Middle frontal gyrus (tissue), 1 donor: ENCODE measurements around the gene MICALL2.

Source experiments
- DNase-seq: peaks from one replicate; pipeline ENCODE4 v3.0.0-alpha.2; 2015; ENCODE audit warnings: low spot score; ENCODE audit errors: extremely low spot score

MICALL2 gene

DNA sequence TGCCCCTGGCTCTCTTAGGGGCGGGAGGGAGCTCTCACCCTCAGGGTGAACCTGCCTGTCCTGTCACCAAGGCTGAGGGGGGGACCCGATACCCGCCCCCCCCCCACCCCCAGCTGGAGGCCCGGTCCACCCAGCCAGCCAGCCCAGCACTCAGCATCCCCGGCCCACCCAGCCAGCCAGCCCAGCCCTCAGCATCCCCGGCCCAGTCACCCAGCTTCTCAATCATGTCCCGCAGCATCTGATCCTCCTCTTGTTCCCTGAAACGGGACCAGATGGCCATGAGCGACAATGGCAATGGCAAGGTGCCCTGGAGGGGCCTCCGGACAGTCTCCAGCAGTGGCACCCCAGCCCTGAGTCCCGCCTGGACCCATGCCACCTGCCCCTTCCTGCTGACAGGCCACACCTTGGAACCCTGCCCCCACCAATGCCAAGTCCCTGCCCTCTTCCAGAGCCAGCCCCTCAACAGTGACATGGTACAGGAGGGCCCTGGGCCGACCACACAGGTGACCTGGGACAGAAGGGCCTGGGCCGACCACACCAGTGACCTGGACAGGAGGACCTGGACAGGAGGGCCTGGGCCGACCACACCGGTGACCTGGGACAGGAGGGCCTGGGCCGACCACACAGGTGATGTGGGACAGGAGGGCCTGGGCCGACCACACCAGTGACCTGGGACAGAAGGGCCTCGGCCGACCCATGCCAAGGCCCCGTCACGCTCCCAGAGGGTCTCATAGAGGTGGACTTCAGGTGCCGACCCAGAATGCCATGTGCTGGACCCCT, 24.2 kb downstream of the MICALL2 start:
- DNase-seq: no peak

DNA sequence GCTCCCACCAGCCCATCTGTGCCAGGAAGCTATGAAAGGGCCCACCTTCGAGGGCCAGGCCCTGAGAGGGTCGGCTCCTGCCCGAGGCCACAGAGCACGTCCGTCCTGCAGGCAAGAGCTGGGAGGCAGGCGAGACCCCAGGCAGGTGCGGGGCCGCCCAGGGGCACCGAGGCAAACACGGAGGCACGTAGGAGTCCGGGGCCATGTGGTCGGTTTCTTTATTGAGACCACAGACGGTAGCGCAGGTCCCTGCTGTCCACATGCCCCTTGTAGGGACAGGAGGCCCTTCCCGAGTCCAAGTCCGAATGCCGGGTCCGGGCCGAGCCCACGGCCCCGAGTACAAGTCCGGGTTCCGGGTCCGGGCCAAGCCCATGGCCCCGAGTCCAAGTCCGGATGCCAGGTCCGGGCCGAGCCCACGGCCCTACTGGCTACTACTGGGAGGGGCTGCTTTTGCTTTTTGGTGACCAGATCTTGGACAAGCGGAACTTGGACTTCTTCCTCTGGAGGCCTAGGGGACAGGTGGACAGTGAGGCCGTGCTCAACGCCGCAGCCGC, 25.0 kb downstream of the MICALL2 start:
- DNase-seq: no peak

DNA sequence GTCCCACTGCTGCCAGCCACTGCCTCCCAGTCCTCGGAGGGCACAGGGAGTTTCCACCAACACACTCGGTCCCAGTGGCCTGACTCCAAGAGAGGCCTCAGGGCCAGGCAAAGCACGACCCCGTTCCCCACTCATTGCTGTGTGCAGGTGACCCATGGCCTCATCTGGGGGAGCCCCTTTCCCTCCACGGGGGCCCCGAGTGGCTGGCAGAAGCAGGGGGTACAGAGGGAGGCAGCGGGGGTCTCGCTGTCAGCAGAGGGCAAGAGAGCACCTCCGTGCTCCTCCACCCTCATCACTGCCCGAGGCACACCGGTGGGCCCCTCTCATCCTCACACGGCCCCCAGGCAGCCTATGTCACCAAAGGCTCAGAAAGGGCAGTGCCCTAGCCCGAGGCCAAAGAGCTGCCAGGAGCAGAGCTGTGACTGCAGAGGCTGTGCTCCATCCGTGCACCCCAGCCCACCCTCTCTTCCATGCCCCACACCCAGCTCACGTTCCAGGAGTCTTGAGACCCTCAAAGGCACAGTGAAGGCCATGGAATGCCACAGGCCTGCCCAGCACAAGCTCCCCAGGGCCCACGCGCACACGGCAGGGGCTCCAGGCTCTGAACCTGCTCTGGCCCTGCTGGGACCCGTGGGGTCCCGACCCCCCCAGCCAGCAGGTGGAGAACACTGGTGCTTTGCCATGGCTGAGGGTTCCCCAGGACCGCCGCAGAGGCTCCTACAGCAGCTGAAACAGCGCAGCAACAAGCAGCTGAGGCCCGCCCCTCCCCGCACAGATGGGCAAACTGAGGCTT, 25.9 kb downstream of the MICALL2 start:
- no peak for DNase-seq

DNA sequence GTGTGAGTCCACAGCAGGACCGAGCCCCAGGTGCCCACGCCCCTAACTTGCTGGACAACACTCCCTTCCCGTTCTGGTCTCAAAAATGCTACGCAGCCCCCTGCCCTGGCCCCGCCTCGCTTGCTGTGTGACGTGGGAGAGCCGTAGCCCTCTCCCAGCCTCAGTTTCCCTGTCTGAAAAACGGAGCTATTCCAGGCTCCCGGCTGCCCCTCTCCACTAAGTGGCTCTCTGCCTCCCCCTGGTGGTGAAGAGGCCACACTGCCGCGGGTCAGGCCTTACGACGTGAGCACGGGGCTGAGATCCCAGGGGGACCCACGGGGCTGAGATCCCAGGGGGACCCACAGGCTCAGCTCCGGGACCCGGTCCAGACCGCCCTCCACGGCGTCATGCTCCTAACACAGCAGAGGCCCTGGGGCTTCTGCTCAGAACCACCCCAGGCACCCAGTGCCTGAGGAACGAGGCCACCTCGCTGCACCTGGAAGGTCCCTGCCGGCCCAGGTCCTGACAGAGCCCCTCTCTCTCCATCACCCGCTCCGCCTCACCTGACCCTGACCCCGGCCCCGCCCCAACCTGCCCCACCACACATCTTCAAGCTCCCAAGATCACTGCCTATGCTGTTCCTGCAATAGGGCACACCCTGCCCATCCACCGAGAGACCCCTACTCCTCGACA, 26.7 kb downstream of the MICALL2 start:
- DNase-seq: peak; percentile 22

DNA sequence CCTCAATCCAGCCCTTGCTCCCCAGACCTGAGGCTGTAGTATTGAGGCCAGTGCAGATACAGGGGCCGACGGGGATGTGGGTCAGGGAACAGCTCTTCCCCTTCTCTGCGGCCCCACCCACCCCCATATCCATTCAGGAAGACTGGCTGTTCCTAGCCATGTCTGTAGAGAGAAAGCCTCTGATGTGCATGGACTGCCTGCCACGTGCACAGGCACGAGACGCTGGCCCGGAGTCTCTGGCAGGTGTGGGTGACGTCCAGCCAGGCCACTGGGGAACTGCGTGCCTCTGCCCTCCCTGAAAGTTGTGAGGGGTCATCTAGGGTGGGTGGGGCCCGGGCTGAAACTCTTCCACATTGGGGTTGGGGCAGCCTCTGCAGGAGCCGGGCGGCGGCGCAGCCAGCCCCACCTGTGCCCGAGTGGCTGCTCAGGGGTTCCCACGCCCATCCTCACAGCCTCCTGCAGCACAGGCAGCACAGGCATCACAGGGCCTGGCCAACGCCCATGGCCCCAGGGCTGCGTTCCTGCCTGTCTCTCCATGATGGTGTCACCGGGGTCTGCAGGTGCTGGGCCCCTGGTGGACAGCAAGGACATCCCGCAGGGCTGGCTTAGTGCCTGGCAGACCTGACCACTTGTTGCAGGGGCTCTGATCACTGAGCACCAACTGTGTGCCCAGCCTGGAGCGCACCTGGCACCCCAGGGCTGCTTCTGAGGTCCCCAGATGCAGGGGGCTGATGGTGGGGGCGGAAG, 27.5 kb downstream of the MICALL2 start:
- no peak for DNase-seq

DNA sequence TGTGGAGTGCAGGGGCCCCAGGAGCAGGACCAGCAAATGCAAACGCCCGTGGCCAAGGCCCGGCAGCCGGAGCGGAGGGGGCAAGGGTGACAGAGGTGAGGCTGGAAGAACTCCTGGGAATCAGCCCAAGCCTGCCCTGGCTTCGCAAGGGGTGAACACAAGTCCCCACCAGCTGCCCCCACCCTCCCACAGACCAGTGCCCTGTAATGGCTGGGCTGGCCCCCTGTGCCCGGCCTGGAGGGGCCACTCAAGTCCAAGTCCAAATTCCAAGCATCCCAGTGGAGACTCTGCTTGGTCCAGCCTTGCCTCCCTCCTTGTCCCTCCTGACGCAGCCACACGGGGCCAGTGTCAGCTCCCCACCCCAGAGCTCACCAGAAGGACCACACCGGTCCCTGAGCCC, 28.0 kb downstream of the MICALL2 start:
- no peak for DNase-seq

DNA sequence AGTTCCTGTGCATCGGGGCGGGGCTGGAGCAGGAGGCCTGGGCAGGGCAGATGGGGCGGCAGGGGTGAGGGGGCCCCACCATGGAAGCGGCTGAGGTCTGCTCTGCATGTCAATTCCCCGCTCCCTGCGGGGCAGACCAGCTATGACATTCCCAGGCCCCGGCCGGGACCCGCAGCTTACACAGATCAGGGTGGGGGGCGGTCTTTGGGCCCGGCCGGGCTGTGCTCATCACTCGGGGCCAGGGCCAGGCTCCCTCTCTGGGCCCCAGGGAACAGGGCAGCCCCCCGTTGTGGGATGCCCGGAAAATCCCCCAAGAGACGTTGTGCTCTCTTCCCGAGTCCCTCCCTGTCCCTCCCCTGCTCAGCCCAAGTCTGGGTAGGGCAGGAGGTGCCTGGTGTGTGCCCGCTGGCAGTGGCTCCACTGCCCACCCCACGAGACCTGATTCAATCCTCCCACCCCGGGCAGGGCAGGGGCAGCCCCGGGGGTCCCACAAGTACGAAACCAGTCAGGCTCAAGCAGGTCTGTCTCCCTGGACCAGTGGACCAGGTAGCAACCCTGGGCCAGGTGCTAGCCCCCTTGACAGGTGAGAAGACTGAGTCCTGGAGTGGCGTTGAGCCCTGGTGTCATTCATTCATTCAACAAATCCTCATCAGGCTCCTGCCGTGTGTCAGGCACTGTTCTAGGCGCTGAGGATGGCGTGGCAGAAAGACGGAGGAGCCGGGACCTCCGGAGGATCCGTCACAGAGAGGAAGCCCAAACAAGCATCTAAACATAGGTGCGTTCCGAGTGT, 29.0 kb downstream of the MICALL2 start:
- DNase-seq: no peak

DNA sequence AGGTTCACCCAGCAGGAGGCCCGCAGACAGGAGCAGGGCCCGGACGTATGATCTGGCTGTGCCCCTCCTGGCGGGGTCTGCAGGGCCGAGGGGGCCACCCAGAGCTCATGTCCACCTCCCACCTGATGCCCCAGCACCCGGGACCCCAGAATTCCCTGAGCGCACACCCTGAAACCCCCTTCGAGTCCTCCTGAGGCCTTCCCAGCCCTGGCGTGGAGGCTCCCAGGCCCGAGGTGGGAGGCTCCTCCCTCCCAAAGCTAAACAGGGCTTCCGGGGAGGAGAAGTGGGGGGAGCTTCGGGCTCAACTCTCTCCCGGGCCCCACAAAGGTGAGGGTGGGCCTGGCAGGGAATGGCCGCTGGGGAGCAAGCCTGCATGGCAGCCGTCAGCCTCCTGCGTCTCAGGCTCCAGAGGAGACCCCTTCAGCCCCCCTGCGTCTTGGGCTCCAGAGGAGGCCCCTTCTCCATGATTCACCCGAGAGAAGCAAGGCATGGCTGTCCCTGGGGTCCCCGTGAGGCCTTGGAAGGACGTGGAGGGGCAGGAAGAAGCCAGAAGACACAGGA, 30.2 kb downstream of the MICALL2 start:
- DNase-seq: no peak

DNA sequence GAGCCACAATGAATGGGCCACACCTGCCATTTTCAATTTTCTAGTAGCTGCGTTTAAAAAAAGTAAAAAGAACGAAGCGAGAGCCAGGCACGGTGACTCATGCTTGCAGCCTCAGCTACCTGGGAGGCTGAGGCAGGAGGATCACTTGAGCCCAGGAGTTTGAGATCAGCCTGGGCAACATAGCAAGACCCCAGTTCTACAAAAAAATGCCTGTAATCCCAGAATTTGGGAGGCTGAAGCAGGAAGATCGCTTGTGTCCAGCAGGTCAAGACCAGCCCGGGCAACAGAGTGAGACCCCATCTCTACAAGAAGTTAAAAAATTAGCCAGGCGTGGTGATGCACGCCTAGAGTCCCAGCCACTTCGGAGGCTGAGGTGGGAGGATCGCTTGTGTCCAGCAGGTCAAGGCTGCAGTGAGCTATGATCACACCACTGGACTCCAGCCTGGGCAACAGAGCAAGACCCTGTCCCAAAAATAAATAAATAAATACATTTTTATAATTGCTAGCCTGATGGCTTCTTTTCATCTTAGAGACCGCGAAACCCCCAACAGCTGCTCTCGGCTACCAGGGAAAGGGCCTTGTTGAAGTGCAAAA, 32.1 kb downstream of the MICALL2 start:
- no peak for DNase-seq

DNA sequence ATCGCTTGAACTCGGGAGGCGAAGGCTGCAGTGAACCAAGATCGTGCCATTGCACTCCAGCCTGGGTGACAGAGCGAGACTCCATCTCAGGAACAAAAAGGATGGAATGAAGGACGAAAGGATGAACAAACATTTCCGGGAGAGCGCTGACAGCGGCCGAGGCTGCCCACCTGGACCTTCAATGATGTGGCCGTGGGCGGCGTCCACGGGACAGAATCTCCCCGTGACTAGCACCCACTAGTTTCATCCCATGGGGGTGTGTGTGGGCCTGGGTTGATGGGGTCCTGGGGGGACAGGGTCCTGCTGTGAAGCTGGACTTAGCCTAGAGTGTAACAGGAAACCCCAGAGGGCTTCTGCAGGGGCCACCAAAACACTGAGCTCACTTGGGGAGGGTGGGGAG, 32.8 kb downstream of the MICALL2 start:
- no peak for DNase-seq

DNA sequence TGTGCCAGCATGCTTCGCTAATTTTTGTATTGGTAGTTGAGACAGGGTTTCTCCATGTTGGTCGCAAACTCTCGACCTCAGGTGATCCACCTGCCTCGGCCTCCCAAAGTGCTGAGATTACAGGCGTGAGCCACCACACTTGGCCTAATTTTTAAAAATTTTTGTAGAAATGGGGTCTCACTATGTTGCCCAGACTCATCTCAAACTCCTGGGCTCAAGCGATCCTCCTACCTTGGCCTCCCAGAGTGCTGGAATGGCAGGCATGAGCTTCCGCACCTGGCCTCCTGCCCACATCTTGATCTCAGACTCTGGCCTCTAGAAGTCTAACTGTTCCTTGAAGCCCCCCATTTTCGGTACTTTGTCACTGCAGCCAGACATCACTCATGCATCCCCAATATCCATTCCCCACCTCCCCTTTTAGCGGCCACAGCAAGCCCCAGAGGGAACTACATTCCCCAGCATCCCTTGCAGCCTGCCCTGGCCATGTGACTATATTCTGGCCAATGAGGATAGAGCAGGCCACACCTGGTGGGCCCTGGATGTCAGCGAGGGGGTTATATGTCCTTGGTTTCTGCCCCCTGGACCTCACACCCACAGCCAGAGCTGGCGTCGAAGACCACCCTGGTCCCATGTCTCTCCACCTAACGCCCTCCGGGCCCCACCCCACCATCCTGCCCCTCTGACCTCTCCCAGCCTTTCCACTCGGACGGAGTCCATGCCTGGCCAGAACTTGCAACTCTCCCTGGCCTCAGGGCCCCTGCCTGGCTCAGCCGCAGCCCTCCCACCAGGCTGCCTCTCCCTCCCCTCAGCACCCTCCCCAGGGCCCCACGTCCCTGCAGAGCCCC, 33.8 kb downstream of the MICALL2 start:
- DNase-seq: no peak

DNA sequence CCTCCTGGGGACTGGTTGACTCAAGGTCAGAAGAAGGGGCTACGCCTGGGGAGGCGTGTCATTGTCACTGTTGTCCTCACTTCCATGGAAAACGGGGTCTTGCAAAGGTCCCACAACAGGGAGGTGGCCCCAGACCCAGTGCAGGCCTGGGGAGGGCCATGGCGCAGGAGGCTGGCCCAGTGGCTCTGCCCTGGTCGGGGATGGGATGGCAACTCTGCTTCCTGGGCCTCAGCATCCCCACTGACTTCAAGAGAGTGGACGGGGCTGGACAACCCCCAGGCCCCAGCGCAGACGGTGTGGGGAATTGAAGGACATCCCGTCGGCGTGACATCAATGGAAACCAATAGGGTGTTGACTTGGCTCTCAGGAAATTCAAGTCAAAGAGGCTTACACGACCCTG, 35.2 kb downstream of the MICALL2 start:
- no peak for DNase-seq

DNA sequence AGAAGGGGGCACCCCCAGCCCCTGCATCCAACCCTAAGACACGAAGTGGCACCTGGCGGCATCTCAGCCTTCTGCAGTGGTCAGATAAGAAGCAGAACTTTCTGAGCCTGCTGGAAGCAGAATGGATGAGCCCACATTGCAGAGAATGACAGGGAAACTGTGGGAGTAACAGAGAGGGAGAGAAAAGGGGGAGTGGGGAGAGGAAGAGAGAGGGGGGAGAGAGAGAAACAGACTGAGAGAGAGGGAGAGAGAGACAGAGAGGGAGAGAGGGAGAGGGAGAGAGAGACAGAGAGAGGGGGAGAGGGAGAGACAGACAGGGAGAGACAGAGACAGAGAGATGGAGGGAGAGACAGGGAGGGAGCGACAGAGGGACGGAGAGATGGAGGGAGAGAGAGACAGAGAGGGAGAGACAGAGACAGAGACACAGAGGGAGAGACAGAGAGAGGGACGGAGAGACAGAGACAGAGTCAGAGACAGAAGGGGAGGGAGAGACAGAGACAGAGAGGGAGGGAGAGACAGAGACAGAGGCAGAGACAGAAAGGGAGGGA, 35.9 kb downstream of the MICALL2 start:
- no peak for DNase-seq

DNA sequence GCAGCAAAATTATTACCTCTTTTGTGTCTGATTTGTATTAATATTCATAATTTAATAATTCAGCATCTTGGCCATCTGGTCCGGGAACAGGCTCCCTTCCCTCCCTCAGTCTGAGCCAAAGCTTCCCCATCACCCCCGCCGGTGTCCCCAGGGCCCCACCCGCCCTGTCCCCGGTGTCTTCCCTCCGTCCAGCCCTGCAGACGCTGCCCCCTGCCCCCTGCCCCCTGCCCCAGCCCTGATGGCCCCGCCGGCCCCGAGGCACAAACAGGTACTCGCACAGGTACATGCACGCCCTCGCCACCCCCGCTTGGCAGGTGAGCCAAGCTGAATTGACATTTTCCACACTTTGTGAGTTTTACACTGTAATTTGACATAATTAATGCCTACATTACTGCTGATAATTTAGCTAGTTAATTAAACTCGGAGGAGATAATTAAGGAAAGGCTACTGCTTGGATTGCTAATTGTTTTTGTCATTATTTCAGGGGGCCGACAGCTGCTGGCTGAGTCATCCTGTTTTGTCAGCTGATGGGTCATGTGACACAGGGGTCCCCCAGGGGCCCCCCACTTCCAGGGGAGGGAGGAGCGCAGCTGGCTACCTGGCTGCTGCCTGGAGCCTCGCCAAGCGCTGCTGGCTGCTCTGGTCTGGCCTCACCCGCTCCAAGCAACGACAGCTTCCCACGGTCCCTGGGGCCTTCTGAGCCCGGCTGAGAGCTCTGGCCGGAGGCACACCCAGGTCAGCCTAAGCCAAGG, 36.6 kb downstream of the MICALL2 start:
- DNase-seq: no peak

DNA sequence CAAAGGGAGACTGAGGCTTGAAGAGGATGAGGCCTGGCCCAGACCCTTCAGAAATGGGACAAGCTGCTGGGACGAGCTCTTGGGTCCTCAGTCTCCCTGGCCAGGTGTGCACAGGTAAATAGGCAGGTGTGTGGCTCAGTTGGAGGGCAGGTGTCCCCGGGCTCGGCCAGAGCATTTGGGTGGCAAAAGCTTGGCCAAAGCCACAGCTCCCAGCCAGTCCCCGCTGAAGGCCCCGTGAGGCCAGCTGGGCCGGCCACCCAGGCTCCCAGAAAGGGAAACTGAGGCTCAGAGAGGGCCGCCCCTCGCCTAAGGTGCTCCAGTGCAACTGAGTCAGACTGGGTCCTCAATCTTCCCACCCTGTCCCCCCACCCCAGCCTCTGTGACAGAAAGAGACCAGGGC, 37.3 kb downstream of the MICALL2 start:
- DNase-seq: no peak

DNA sequence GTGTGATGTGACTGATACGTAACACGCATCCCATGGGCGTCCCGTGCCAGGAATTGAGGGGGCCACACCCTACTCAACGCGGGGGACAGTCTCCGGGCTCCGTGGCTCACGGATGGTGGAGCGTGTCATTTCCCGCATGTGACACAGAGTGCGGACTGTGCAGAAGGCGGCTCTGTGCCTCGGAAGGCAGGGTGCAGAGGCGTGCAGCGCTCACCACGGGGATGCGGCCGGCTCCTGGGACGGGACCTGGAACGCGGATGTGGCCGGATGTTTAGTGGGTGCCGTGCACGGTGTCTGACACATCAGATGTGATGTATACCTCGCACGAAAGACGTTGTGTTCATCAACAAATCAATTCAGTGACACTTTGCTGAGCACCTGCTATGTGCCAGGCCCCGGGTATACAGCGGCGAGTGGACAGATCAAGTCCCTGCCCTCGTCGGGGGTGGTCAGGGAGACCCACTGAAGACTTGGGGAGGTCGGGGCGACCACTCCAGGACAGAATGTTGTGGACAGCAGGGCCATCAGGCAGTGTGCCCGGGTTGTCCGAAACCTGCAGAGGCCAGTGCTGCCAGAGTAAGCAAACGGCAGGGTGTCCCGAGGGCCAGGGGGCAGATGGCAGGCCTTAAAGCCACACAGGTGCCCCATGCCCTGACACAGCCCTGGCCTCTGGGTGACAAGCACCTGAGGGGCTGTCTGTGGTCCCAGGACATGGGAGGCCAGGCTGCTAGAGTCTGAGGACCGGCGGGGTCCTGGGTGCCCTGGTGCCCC, 38.1 kb downstream of the MICALL2 start:
- no peak for DNase-seq

DNA sequence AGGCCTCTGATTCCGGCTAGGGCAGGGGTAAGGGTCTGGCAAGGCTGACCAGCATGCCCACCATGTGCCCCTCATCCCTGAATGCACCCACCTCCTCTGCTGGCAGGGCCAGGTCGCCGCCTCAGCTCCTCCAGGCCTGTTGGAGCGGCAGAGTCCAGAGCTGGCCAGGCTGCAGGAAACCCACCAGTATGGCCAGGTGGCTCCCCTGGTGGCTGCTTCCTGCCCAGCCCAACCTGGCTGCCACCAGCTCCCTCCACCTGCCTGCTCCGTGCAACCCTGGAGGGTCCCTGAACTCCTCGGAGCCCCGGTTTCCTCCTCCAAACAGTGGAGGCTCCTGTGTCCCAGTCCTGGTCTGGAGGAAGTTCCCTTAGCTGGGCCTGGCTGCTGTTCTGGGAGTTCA, 39.6 kb downstream of the MICALL2 start:
- DNase-seq: no peak
